GM06990 (cell line): Measurements from ENCODE around the gene RGS7.
"Not testable (repeated sequence)": the region's sequence is repeated elsewhere in the genome, so short reads cannot be mapped to it uniquely, and the experiment has no call there.

Experiments used
- DNase-seq: peaks from one replicate; pipeline ENCODE4 v3.0.0-alpha.2; 2011; ENCODE audit not compliant: insufficient read length; ENCODE audit errors: extremely low read depth
- H3K27me3 ChIP-seq: replicated peaks from 2 replicates; pipeline ENCODE4 v1.6.0; 2011; ENCODE audit warnings: low read length; ENCODE audit not compliant: control insufficient read depth, insufficient read depth
- H3K36me3 ChIP-seq: 2 replicates; pipeline ENCODE4 v1.5.1; 2011; ENCODE audit warnings: low read length; ENCODE audit not compliant: control insufficient read depth, insufficient read depth
- H3K4me3 ChIP-seq: replicated peaks from 2 replicates; pipeline ENCODE4 v1.5.1; 2011; ENCODE audit warnings: low read depth, mild to moderate bottlenecking, control low read depth, low read length
- TF ChIP-seq, protein P1 (sequence below): IDR thresholded peaks from 2 replicates; pipeline ENCODE4 v1.5.1; 2011; ENCODE audit warnings: low read length, control low read depth, mild to moderate bottlenecking, inconsistent platforms; ENCODE audit not compliant: insufficient read depth, poor library complexity, severe bottlenecking

RGS7 gene

DNA sequence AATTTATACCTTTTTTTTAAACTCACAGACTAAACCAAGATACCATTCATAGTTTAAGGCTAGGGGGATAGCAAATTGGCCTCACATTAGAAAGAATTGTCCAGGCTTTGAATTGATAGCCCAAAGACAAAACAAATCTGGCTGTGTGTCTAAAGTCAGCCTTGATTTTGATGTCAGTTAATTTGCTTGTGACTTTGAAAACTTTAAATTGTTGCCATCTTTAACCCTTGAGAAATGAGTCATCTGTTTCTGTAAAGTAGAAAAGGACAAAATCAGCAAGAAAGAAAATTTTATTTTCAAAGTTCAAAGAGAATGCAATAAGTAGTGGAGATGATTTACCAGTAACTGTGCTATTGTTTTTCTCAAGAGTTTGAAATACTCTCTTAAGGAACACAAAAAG is 184.5 kb downstream of the RGS7 start:
- H3K4me3 ChIP-seq: no peak overlapping the region
- TF ChIP-seq, protein P1, sequence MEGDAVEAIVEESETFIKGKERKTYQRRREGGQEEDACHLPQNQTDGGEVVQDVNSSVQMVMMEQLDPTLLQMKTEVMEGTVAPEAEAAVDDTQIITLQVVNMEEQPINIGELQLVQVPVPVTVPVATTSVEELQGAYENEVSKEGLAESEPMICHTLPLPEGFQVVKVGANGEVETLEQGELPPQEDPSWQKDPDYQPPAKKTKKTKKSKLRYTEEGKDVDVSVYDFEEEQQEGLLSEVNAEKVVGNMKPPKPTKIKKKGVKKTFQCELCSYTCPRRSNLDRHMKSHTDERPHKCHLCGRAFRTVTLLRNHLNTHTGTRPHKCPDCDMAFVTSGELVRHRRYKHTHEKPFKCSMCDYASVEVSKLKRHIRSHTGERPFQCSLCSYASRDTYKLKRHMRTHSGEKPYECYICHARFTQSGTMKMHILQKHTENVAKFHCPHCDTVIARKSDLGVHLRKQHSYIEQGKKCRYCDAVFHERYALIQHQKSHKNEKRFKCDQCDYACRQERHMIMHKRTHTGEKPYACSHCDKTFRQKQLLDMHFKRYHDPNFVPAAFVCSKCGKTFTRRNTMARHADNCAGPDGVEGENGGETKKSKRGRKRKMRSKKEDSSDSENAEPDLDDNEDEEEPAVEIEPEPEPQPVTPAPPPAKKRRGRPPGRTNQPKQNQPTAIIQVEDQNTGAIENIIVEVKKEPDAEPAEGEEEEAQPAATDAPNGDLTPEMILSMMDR: no peak
- no peaks in the 10 kb centered on the region for H3K36me3 ChIP-seq
- H3K27me3 ChIP-seq: no peaks in the 10 kb centered on the region
- DNase-seq: no peak

GRCh38 chr1:241171991-241172390 is 185.0 kb downstream of the RGS7 start:
- TF ChIP-seq, protein P1: no peak
- Histone ChIP-seq H3K4me3 (no peak overlapping the region), H3K36me3 (no peaks in the 10 kb centered on the region), H3K27me3 (no peaks in the 10 kb centered on the region)
- DNase-seq: no peak

GRCh38 chr1:241167121-241167630 is 189.8 kb downstream of the RGS7 start:
- DNase-seq: no peak

GRCh38 chr1:241166625-241167024 is 190.4 kb downstream of the RGS7 start:
- Histone ChIP-seq H3K36me3 (no peaks in the 10 kb centered on the region), H3K4me3 (no peak overlapping the region), H3K27me3 (no peaks in the 10 kb centered on the region)
- no peak for DNase-seq
- TF ChIP-seq, protein P1: no peak

More at GRCh38 chr1:241167121-241167630, 189.8 kb downstream of the RGS7 start:
- TF ChIP-seq, protein P1: no peak
- no peaks in the 10 kb centered on the region for H3K36me3 ChIP-seq
- no peak overlapping the region for H3K4me3 ChIP-seq
- H3K27me3 ChIP-seq: no peaks in the 10 kb centered on the region

- H3K4me3 ChIP-seq, H3K27me3 ChIP-seq, DNase-seq, H3K36me3 ChIP-seq: not testable (repeated sequence)
These were observed 191.7 kb downstream of the RGS7 start for GRCh38 chr1:241165256-241165655.

DNA sequence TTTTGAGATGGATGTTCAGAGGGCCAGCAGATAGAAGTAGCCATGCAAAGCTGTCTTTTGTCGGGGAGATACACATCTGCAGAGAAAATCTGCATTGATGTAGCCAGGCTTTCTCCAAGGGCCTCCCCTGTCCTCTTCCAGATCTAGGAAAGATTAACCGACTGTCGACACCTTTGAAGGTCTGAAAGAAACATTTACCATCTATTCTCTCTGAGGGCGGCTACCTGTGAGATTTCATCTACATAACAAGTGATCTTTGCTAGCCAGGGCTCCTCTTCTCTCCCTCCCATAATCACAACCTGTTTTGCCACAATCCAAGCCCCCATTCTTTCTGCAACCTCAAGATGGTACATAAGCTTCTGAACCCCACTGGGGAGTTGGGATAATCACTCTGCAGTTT is 193.6 kb downstream of the RGS7 start:
- Histone ChIP-seq H3K4me3 (no peak overlapping the region), H3K36me3 (no peaks in the 10 kb centered on the region), H3K27me3 (no peaks in the 10 kb centered on the region)
- TF ChIP-seq, protein P1: no peak
- DNase-seq: no peak
